SK-N-SH (cell line): ENCODE measurements around the gene ZC2HC1C. TPM values are rescaled to one million over a fixed set of nuclear protein-coding genes. Genes with fewer than 3 reads are reported as not detected.

ENCODE experiments used
- CTCF ChIA-PET: fragments of 300-600, 350-600 bp; formaldehyde crosslinking; extraction: SDS; loops from one replicate; lab custom pipeline; 2021; lab: Yijun Ruan, JAX
- POLR2A ChIA-PET: fragments of 350-600 bp; sonication (Branson Sonifier 250); formaldehyde crosslinking; extraction: SDS; loops from one replicate; lab custom pipeline; 2020; ENCODE audit warnings: antibody characterized with exemption, inconsistent platforms; lab: Yijun Ruan, JAX
- DNase-seq: peaks from one replicate; pipeline ENCODE4 v3.0.0; 2012
- H2AFZ ChIP-seq: fragments of 200-600 bp; sonication (generic); 2 replicates; pipeline ENCODE4 v1.8.1; 2016; ENCODE audit warnings: antibody characterized with exemption, mild to moderate bottlenecking, low read depth
- H3F3A ChIP-seq: fragments of 200-600 bp; sonication (generic); replicated peaks from 2 replicates; pipeline ENCODE3; 2016; ENCODE audit warnings: antibody characterized with exemption, mild to moderate bottlenecking; ENCODE audit not compliant: insufficient read depth
- H3K27ac ChIP-seq, 2 experiments: fragments of 200-500 bp in 1 of 2; fragments of 200-600 bp in 1 of 2; sonication (Bioruptor generic) in 1 of 2; sonication (generic), shearing (Covaris generic) in 1 of 2; 2 replicates each; pipeline versions ENCODE4 v1.5.1 to v1.6.1; 2014 to 2016; ENCODE audit warnings: low read depth in 2 of 2, inconsistent platforms in 1 of 2, low read length in 1 of 2, mild to moderate bottlenecking in 1 of 2, mixed read lengths in 1 of 2
- H3K27me3 ChIP-seq: fragments of 200-600 bp; sonication (generic), shearing (Covaris generic); 2 replicates; pipeline ENCODE4 v1.6.1; 2016; ENCODE audit warnings: mixed run types; ENCODE audit not compliant: insufficient read depth
- H3K36me3 ChIP-seq, 2 experiments: fragments of 200-500 bp in 1 of 2; fragments of 200-600 bp in 1 of 2; sonication (Bioruptor generic) in 1 of 2; sonication (generic) in 1 of 2; replicated peaks in 1 of 2; 2 replicates each; pipeline versions ENCODE3 to v1.5.1; 2014 to 2016; ENCODE audit warnings: low read length in 1 of 2, mild to moderate bottlenecking in 1 of 2; ENCODE audit not compliant: insufficient read depth in 2 of 2, control insufficient read depth in 1 of 2
- H3K4me1 ChIP-seq, 2 experiments: fragments of 200-500 bp in 1 of 2; fragments of 200-600 bp in 1 of 2; sonication (Bioruptor generic) in 1 of 2; sonication (generic), shearing (Covaris generic) in 1 of 2; 2 replicates each; pipeline versions ENCODE4 v1.5.1 to v1.6.1; 2014 to 2016; ENCODE audit warnings: low read depth in 1 of 2, low read length in 1 of 2, mixed run types in 1 of 2; ENCODE audit not compliant: insufficient read depth in 2 of 2, control insufficient read depth in 1 of 2
- H3K4me2 ChIP-seq: fragments of 200-600 bp; sonication (generic), shearing (Covaris generic); 2 replicates; pipeline ENCODE4 v1.6.1; 2017; ENCODE audit warnings: mixed run types
- H3K4me3 ChIP-seq, 2 experiments: fragments of 200-500 bp in 1 of 2; fragments of 200-600 bp in 1 of 2; sonication (Bioruptor generic) in 1 of 2; sonication (generic), shearing (Covaris generic) in 1 of 2; 2 replicates each; pipeline versions ENCODE4 v1.5.1 to v1.8.1; 2014 to 2016; ENCODE audit warnings: low read depth in 2 of 2, inconsistent platforms in 1 of 2, low read length in 1 of 2, mild to moderate bottlenecking in 1 of 2, mixed read lengths in 1 of 2, moderate library complexity in 1 of 2
- H3K79me2 ChIP-seq: fragments of 200-600 bp; sonication (generic); 2 replicates; pipeline ENCODE4 v1.8.1; 2017; ENCODE audit warnings: mild to moderate bottlenecking; ENCODE audit not compliant: insufficient read depth
- H3K9ac ChIP-seq: fragments of 200-600 bp; sonication (generic); 2 replicates; pipeline ENCODE4 v1.6.1; 2017; ENCODE audit warnings: mixed run types
- H3K9me2 ChIP-seq: fragments of 200-600 bp; sonication (generic); 2 replicates; pipeline ENCODE4 v1.6.1; 2017; ENCODE audit warnings: mixed run types
- H3K9me3 ChIP-seq: fragments of 200-600 bp; sonication (generic); 2 replicates; pipeline ENCODE4 v1.6.1; 2017; ENCODE audit warnings: mixed run types, mild to moderate bottlenecking, moderate library complexity
- H4K20me1 ChIP-seq: fragments of 200-600 bp; sonication (generic); 2 replicates; pipeline ENCODE4 v1.6.1; 2017; ENCODE audit warnings: mild to moderate bottlenecking, mixed run types; ENCODE audit not compliant: insufficient read depth
- CTCF ChIP-seq: fragments of 200-600 bp; sonication (generic); IDR thresholded peaks from 2 replicates; pipeline ENCODE4 v1.6.1; 2017; ENCODE audit warnings: antibody characterized with exemption, mild to moderate bottlenecking, moderate library complexity
- ELF1 ChIP-seq: IDR thresholded peaks from 2 replicates; pipeline ENCODE4 v1.4.0; 2012
- EZH2phosphoT487 ChIP-seq: fragments of 200-600 bp; sonication (generic); IDR thresholded peaks from 2 replicates; pipeline ENCODE4 v1.6.1; 2017; ENCODE audit warnings: low read depth, mixed run types, mild to moderate bottlenecking, antibody characterized with exemption, moderate library complexity, borderline replicate concordance
- FOXJ3 ChIP-seq: sonication (generic); formaldehyde crosslinking; IDR thresholded peaks from 2 replicates; pipeline ENCODE4 v1.5.1; 2020; ENCODE audit warnings: mild to moderate bottlenecking, missing genetic modification reagents
- JUND ChIP-seq: IDR thresholded peaks from 2 replicates; pipeline ENCODE4 v1.4.0; 2012
- MAX ChIP-seq: IDR thresholded peaks from 2 replicates; pipeline ENCODE4 v1.4.0; 2012; ENCODE audit warnings: low read depth
- NFIC ChIP-seq: IDR thresholded peaks from 2 replicates; pipeline ENCODE4 v1.4.0; 2012; ENCODE audit warnings: borderline replicate concordance
- RAD21 ChIP-seq: IDR thresholded peaks from 2 replicates; pipeline ENCODE4 v1.6.1; 2012; ENCODE audit warnings: mild to moderate bottlenecking, low read length
- REST ChIP-seq: IDR thresholded peaks from 2 replicates; pipeline ENCODE4 v1.6.1; 2012; ENCODE audit warnings: mild to moderate bottlenecking, low read depth, low read length, moderate library complexity
- RFX5 ChIP-seq: IDR thresholded peaks from 2 replicates; pipeline ENCODE4 v1.6.1; 2012; ENCODE audit warnings: mild to moderate bottlenecking, improper control_type of control experiment, low read length
- SMC3 ChIP-seq: IDR thresholded peaks from 2 replicates; pipeline ENCODE4 v1.6.1; 2012; ENCODE audit warnings: low read depth, low read length, improper control_type of control experiment
- TCF12 ChIP-seq: IDR thresholded peaks from 2 replicates; pipeline ENCODE4 v1.4.0; 2012
- ZBTB33 ChIP-seq: IDR thresholded peaks from 2 replicates; pipeline ENCODE4 v1.4.0; 2012; ENCODE audit warnings: low read depth, borderline replicate concordance
- WGBS: methylation state at CpG from one replicate; pipeline ENCODE4 v1.1.6; 2017; ENCODE audit warnings: low lambda C conversion rate; 5-methylcytosine and 5-hydroxymethylcytosine counted together
- polyA plus RNA-seq, 3 experiments: library from polyadenylated mRNA; depleted of rRNA; stranded (reverse); fragments of >200 nt; gene quantifications; 2 replicates each; pipeline ENCODE4 v1.2.3, GENCODE V29; 2012

The ZC2HC1C gene
- polyA plus RNA-seq, 1 of the 3 experiments (the other 2 are of a cell fraction) = 1.2 TPM

- Histone ChIP-seq H3K9me3 (no peaks in the 10 kb centered on the region), H3K4me1 (no peaks in the 10 kb centered on the region), H2AFZ (no peak overlapping the region), H3K36me3 (peaks cover 34 to 76% of the 10 kb centered on the region in 2 experiments), H4K20me1 (no peaks in the 10 kb centered on the region), H3K4me2 (no peak overlapping the region), H3K9me2 (no peaks in the 10 kb centered on the region), H3K9ac (no peak overlapping the region), H3F3A (no peaks in the 10 kb centered on the region), H3K27me3 (no peaks in the 10 kb centered on the region), H3K27ac (no peak overlapping the region), H3K4me3 (no peak overlapping the region), H3K79me2 (no peaks in the 10 kb centered on the region)
- no peak for DNase-seq
- WGBS = 85% methylated on average over 3 of the region's 3 CpGs
- ChIA-PET POLR2A (no interaction called here), CTCF (interaction anchor here (0.9 to 4.2 kb wide), 3 partner anchors 18 to 200 kb away, joined by 3 to 33 read pairs (median 3); no protein-coding TSS in a partner anchor)
- TF ChIP-seq SMC3 = no peak
- TF ChIP-seq RFX5 = no peak
- no peak for TF ChIP-seq RAD21
- no peak for TF ChIP-seq REST
- TF ChIP-seq TCF12 = no peak
- TF ChIP-seq JUND = no peak
- TF ChIP-seq ELF1 = no peak
- TF ChIP-seq NFIC = no peak
- TF ChIP-seq FOXJ3 (CRISPR knock-in tag) = no peak
- TF ChIP-seq EZH2phosphoT487 = no peak
- TF ChIP-seq CTCF = no peak
- TF ChIP-seq MAX = no peak
- no peak for TF ChIP-seq ZBTB33
Observed at GRCh38 chr14:75107186-75107585, 37.7 kb downstream of the ZC2HC1C start.
